ENCODE measurements around the gene EHD2.

EHD2 gene

GRCh38 chr19:47691090-47691489 lies 22.1 kb upstream of the EHD2 start:
- DNase-seq (ENCODE audit: low read depth in 2 of 2) = no peak

GRCh38 chr19:47691782-47692181 lies 21.4 kb upstream of the EHD2 start:
- no peak for DNase-seq (ENCODE audit: low read depth in 2 of 2)

- no peak for DNase-seq (ENCODE audit: low read depth in 2 of 2)
Observed at GRCh38 chr19:47693489-47693888, 19.7 kb upstream of the EHD2 start.

GRCh38 chr19:47693903-47694302 lies 19.3 kb upstream of the EHD2 start:
- no peak for DNase-seq (ENCODE audit: low read depth in 2 of 2)

GRCh38 chr19:47694466-47695273 lies 18.6 kb upstream of the EHD2 start:
- no peak for DNase-seq (ENCODE audit: low read depth in 2 of 2)

- DNase-seq (ENCODE audit: low read depth in 2 of 2) = no peak
Observed at GRCh38 chr19:47695533-47696262, 17.5 kb upstream of the EHD2 start.

GRCh38 chr19:47696635-47697034 lies 16.6 kb upstream of the EHD2 start:
- no peak for DNase-seq (ENCODE audit: low read depth in 2 of 2)

GRCh38 chr19:47697863-47698609 lies 15.2 kb upstream of the EHD2 start:
- peak; percentile 52 to 53 for DNase-seq (ENCODE audit: low read depth in 2 of 2)

GRCh38 chr19:47698631-47699359 lies 14.4 kb upstream of the EHD2 start:
- DNase-seq (ENCODE audit: low read depth in 2 of 2) = no peak

- no peak for DNase-seq (ENCODE audit: low read depth in 2 of 2)
Observed at GRCh38 chr19:47699360-47699917, 13.8 kb upstream of the EHD2 start.

- DNase-seq (ENCODE audit: low read depth in 2 of 2) = no peak
Observed at GRCh38 chr19:47700934-47701716, 12.1 kb upstream of the EHD2 start.

- DNase-seq (ENCODE audit: low read depth in 2 of 2) = no peak
Observed at GRCh38 chr19:47701717-47702552, 11.3 kb upstream of the EHD2 start.

GRCh38 chr19:47702671-47703070 lies 10.6 kb upstream of the EHD2 start:
- no peak for DNase-seq (ENCODE audit: low read depth in 2 of 2)

- DNase-seq (ENCODE audit: low read depth in 2 of 2) = no peak
Observed at GRCh38 chr19:47703301-47703700, 9.9 kb upstream of the EHD2 start.

GRCh38 chr19:47704024-47704423 lies 9.2 kb upstream of the EHD2 start:
- DNase-seq (ENCODE audit: low read depth in 2 of 2) = no peak

GRCh38 chr19:47704656-47705055 lies 8.6 kb upstream of the EHD2 start:
- no peak for DNase-seq (ENCODE audit: low read depth in 2 of 2)

- peak; percentile 24 to 25 for DNase-seq (ENCODE audit: low read depth in 2 of 2)
Observed at GRCh38 chr19:47707135-47707925, 5.9 kb upstream of the EHD2 start.

- DNase-seq (ENCODE audit: low read depth in 2 of 2) = no peak
Observed at GRCh38 chr19:47711652-47712242, 1.5 kb upstream of the EHD2 start.

- DNase-seq (ENCODE audit: low read depth in 2 of 2) = no peak
Observed at GRCh38 chr19:47714339-47714738, 1.1 kb downstream of the EHD2 start.

All from fibroblast of skin of left biceps (primary cell).